Hepatocyte (in vitro differentiated cells): ENCODE measurements around the gene ZCRB1. TPM values are rescaled to one million over a fixed set of nuclear protein-coding genes. Genes with fewer than 3 reads are reported as not detected.

Source experiments
- DNase-seq: peaks from one replicate; pipeline ENCODE4 v3.0.0-alpha.2; 2016; ENCODE audit warnings: low spot score
- H2AFZ ChIP-seq: fragments of 200-600 bp; sonication (generic); 2 replicates; pipeline ENCODE4 v1.6.0; 2016; ENCODE audit warnings: antibody characterized with exemption, mild to moderate bottlenecking
- H3K27ac ChIP-seq: fragments of 200-600 bp; sonication (generic); 2 replicates; pipeline ENCODE4 v1.5.1; 2016; ENCODE audit warnings: mild to moderate bottlenecking
- H3K27me3 ChIP-seq: fragments of 200-600 bp; sonication (generic); 2 replicates; pipeline ENCODE4 v1.6.1; 2016
- H3K36me3 ChIP-seq: fragments of 200-600 bp; sonication (generic); replicated peaks from 2 replicates; pipeline ENCODE4 v1.5.1; 2016; ENCODE audit warnings: low read depth; ENCODE audit not compliant: insufficient read depth
- H3K4me1 ChIP-seq: fragments of 200-600 bp; sonication (generic); 2 replicates; pipeline ENCODE4 v1.5.1; 2016; ENCODE audit warnings: mild to moderate bottlenecking, moderate library complexity; ENCODE audit not compliant: insufficient read depth
- H3K4me2 ChIP-seq: fragments of 200-600 bp; sonication (generic); 2 replicates; pipeline ENCODE4 v1.6.0; 2016
- H3K4me3 ChIP-seq: fragments of 200-600 bp; sonication (generic); 2 replicates; pipeline ENCODE4 v1.5.1; 2016; ENCODE audit warnings: mild to moderate bottlenecking
- H3K79me2 ChIP-seq: fragments of 200-600 bp; sonication (generic); 2 replicates; pipeline ENCODE4 v1.6.0; 2017; ENCODE audit warnings: mild to moderate bottlenecking
- H3K9me2 ChIP-seq: fragments of 200-600 bp; sonication (generic); replicated peaks from 2 replicates; pipeline ENCODE4 v1.6.0; 2017; ENCODE audit warnings: mild to moderate bottlenecking; ENCODE audit not compliant: insufficient read depth
- H3K9me3 ChIP-seq: fragments of 200-600 bp; sonication (generic); 2 replicates; pipeline ENCODE4 v1.5.1; 2016; ENCODE audit warnings: low read depth, mild to moderate bottlenecking
- H4K20me1 ChIP-seq: fragments of 200-600 bp; sonication (generic); 2 replicates; pipeline ENCODE4 v1.6.0; 2016; ENCODE audit warnings: mild to moderate bottlenecking; ENCODE audit not compliant: insufficient read depth, poor library complexity, severe bottlenecking
- CTCF ChIP-seq: fragments of 200-600 bp; sonication (generic); IDR thresholded peaks from 2 replicates; pipeline ENCODE4 v1.5.1; 2016; ENCODE audit warnings: antibody characterized with exemption, mild to moderate bottlenecking; ENCODE audit not compliant: poor library complexity
- EZH2 ChIP-seq: fragments of 200-600 bp; sonication (generic); IDR thresholded peaks from 2 replicates; pipeline ENCODE4 v1.6.1; 2016; ENCODE audit warnings: antibody characterized with exemption, mild to moderate bottlenecking, borderline replicate concordance
- EZH2phosphoT487 ChIP-seq: fragments of 200-600 bp; sonication (generic); IDR thresholded peaks from one replicate; pipeline ENCODE4 v1.6.1; 2018; ENCODE audit warnings: antibody characterized with exemption, mild to moderate bottlenecking, low read depth, moderate library complexity; ENCODE audit not compliant: unreplicated experiment, severe bottlenecking
- WGBS: methylation state at CpG from one replicate; pipeline ENCODE4 v1.1.6; 2016; ENCODE audit warnings: low lambda C conversion rate; ENCODE audit errors: missing lambda C conversion rate; 5-methylcytosine and 5-hydroxymethylcytosine counted together
- polyA plus RNA-seq: library from polyadenylated mRNA; unstranded; fragments of >200 nt; fragmentation: Nextera tagmentation; extraction: Ambion mirVana; gene quantifications from 2 replicates; pipeline ENCODE4 v1.2.1, GENCODE V29; 2016
- total RNA-seq: library from RNA; depleted of rRNA; stranded (reverse); fragments of >200 nt; gene quantifications from 2 replicates; pipeline ENCODE4 v1.2.3, GENCODE V29; 2014

Gene ZCRB1
- total and polyA plus RNA-seq, 2 experiments from 2014 or later, result 27.7 to 85.9 TPM

- Histone ChIP-seq H3K4me3 (no peak overlapping the region), H3K4me1 (no peaks in the 10 kb centered on the region), H3K27me3 (no peaks in the 10 kb centered on the region), H3K36me3 (no peaks in the 10 kb centered on the region), H3K9me2 (no peaks in the 10 kb centered on the region), H3K9me3 (no peaks in the 10 kb centered on the region), H3K27ac (no peak overlapping the region), H4K20me1 (no peaks in the 10 kb centered on the region), H2AFZ (no peak overlapping the region), H3K79me2 (no peaks in the 10 kb centered on the region), H3K4me2 (no peak overlapping the region)
- WGBS, result 95% methylated on average over 2 of the region's 2 CpGs
- no peak for DNase-seq
- TF ChIP-seq EZH2 (no peak), EZH2phosphoT487 (no peak), CTCF (no peak)
Observed at GRCh38 chr12:42308390-42308789, 17.5 kb downstream of the ZCRB1 start.

GRCh38 chr12:42306297-42306696, 19.6 kb downstream of the ZCRB1 start:
- Histone ChIP-seq H3K4me3 (no peak overlapping the region), H3K9me3 (no peaks in the 10 kb centered on the region), H3K4me2 (no peak overlapping the region), H3K79me2 (no peaks in the 10 kb centered on the region), H2AFZ (no peak overlapping the region), H3K27me3 (no peaks in the 10 kb centered on the region), H3K4me1 (no peaks in the 10 kb centered on the region), H4K20me1 (no peaks in the 10 kb centered on the region), H3K9me2 (no peaks in the 10 kb centered on the region), H3K36me3 (no peaks in the 10 kb centered on the region), H3K27ac (no peak overlapping the region)
- 97% methylated on average over 3 of the region's 3 CpGs for WGBS
- TF ChIP-seq CTCF, result no peak
- no peak for TF ChIP-seq EZH2phosphoT487
- no peak for TF ChIP-seq EZH2
- DNase-seq, result no peak

GRCh38 chr12:42299392-42300308, 26.2 kb downstream of the ZCRB1 start:
- Histone ChIP-seq H2AFZ (no peak overlapping the region), H3K27ac (no peak overlapping the region), H3K27me3 (no peaks in the 10 kb centered on the region), H4K20me1 (no peaks in the 10 kb centered on the region), H3K9me3 (no peaks in the 10 kb centered on the region), H3K4me1 (no peaks in the 10 kb centered on the region), H3K4me2 (no peak overlapping the region), H3K36me3 (no peaks in the 10 kb centered on the region), H3K9me2 (no peaks in the 10 kb centered on the region), H3K79me2 (no peaks in the 10 kb centered on the region), H3K4me3 (no peak overlapping the region)
- no peak for DNase-seq
- 84% methylated on average over 8 of the region's 8 CpGs for WGBS
- TF ChIP-seq CTCF, result no peak
